SHP77 (cell line): ENCODE measurements around the gene MT1B.

ENCODE experiments used
- DNase-seq, 2 experiments: peaks; one replicate each; lab custom pipeline; 2025; lab: John Stamatoyannopoulos, UW

The MT1B gene

DNA sequence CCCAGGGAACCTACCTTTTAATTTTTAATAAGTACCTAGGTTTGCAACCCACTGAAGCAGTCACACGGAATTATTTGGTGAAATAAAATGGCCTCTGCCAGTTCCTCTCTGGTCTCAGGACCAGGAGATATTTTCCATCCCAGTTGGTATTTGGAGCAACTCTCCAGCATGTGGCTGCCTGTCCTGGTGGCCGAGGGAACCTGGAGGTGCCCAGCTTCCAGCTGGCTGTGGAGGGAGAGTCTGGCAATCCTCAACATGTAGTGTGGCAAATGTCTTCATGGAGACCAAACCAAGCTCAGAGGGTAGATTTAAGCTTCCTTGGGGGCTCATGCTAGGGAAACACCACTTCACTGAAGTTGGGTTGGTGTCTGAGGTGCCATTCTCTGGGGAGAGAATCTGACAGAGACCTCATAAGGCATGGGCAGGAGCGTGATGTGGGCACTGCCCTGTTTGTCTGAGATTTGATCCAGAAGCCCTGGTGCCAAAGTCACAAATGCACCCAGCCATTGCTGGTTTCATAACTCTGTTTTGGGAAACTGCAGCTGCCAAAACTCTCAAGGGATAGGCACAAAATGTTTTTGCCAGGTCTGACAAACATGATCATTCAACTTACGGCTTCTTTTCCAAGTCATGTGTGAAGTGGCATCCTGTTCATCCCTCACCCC, 33.4 kb downstream of the MT1B start:
- no peak for DNase-seq

DNA sequence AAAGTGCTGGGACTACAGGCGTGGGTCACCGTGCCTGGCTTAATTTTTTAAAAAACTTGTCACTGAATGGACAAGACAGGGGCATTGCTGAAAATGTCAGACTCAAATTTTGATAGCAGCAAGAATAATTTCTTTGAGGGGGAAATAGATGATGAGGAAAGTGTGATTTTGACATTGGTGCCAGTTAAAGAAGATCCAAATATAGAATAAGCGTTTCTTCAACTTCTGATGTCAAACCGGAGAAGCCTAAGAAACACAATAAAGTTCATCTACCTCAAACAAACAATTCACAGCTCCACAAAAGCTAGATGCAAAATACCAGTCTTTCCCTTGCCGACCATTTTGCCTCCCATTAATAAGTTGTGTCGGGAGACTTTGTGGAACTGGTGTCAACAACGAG, 35.1 kb downstream of the MT1B start:
- no peak for DNase-seq

DNA sequence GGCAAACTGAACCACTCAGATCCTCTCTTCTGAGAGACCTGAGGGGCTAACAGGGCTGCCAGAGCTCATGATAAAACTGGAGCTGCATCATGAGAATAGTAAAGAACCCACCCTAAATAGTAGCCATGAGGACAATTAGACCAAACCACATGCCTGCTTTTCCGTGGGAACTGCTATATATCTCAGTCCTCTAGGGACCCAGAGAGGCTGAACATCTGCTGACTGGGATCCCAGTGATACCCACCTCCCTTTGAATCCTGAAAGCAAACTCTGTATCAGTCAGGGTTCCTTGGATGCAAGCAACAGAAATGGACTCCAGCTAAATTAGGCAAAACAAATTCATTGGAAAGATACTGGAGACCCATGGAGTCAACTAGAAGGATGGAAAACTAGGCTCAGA, 37.1 kb downstream of the MT1B start:
- DNase-seq, result peak; percentile 19 to 38

DNA sequence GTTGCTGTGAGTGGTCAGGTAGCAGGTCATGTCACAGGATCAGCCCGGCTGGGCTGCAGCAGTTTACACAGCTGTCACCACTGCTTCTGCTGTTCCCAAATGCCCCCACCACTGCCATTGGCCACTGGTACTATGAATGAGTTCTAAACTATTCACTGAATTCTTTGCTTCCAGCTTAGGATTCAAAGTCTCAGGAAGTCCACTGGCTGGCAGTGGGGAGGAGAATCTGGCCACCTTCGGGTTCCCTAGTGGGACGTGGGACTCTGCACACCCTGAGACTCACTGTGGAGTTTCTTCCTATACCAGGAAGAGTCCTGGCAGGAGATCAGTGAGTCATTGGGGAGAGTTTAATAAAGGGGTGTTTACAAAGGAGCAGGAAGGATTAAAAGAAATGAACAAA, 37.5 kb downstream of the MT1B start:
- DNase-seq, result peak; percentile 11 to 38

DNA sequence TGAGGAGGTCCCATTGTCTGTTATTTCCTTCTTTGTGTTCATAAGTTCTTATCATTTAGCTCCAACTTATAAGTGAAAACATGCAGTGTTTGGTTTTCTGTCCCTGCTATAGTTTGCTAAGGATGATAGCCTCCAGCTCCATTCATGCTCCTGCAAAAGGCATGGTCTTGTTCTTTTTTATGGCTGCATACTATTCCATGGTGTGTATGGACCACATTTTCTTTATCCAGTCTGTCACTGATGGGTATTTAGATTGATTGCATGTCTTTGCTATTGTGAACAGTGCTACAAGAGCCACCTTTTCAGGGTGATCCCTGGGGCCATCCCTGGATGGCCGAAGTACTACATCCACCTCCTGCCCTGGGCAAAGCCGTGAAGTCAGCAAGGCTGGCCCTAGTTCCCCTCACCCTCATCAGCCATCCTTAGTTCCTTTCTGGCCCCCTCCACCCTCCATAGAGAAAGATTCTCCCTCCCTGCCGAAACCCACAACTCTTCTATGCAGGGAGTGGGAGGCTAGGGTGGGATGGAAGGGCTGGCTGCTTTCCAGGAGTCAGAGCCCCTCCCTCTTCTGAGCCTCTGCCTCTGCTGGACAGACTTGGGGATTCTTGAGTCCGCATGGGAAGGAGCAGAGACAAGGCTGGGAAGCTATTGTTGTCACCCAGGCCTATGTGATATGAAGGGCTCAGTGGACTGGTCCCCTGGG, 38.9 kb downstream of the MT1B start:
- no peak for DNase-seq

DNA sequence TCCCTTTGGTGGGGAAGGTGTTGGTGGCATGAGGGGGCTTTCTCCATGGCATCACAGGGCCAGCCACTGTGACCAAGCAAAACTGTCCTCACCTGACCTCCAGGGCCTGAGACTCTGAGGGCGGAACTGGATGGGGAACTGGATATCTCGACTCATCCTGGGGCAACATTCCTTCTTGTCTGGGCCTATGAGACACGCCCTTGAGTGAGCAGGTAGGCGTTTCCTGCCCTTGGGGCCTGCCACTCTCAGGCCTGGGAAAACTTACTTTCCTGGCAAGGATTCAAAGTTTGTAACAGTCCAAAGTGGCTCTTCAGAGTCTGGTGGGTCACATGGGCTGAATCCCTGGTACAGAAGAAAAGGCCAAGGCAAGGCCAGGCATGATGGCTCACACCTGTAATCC, 40.2 kb downstream of the MT1B start:
- DNase-seq, result no peak

DNA sequence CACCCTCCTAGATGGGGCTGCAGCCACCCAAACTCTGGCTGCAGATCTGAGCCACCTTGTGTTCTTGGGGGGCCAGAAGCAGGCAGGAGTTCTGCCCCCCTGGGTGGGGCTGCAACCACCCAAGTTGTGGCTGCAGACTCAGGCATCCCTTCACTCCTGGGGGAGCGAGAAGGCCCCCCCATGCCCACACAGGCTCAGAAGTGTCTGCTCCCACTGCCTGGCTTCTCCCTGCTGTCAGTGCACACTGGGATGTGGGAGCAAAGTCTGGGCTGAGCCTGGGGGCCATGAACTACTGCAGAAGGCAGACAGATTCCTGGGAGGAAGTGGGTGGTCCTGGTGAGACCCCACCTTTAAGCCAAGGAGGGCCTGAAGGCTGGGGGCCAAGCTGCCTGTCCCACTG, 43.6 kb downstream of the MT1B start:
- DNase-seq, result no peak

DNA sequence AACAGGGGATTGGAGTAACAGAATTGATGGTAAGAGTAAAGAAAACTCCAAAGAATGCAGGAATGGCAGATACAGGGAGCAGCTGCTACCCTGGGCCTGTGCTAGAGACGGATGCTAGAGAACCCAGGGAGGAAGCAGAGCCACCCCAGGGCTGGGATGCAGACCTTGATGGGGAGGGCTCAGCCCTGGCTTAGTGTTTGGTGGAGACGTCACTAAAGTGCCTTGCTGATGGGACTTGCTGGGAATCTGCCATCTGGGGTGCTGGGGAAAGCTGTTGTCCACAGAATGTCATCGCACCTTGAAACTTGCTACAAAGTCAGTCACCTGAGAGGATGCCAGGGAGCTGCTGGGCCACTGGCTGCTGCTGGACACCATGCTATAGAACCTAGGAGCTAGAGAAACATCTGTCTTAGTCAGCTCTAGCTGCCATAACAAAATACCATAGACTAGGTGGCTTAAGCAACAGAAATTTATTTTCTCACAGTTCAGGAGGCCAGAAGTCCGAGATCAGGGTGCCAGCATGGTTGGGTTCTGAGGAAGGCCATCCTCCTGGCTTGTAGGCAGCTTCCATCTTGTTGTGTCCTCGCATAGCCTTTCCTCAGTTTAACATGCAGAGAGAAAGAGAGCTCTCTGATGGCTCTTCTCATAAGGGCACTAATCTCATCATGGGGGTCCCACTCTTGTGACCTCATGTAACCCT, 45.9 kb downstream of the MT1B start:
- no peak for DNase-seq

DNA sequence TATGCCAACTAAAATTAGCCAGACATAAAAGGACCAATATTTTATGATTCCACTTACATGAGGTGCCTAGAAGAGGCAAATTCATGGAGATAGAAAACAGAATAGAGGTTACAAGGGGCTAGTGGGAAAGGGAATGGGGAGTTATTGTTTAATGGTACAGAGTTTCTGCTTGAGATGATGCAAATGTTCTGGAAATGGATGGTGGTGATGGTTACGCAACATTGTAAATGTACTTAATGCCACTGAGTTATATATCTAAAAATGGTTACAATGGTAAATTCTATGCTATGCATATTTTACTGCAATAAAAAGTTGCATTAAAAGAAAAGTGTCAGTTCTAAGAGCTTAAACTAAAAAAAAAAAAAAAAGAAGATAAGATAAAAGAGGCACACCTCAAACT, 48.5 kb downstream of the MT1B start:
- no peak for DNase-seq

DNA sequence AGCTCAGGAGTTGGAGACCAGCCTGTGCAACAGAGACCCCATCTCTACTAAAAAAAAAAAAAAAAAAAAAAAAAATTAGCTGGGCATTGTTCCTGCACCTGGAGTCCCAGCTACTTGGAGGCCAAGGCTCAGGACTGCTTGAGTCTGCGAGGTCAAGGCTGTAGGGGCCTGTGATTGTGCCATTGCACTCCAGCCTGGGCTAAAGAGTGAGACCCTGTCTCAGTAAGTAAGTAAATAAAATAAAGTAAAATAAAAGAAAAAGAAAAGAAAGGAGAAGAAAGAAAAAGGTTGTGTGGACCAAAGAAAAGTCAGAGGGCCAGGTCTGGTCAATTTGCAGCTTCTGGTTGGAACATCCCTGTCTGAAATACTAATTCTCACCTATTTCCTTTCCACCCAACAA, 48.9 kb downstream of the MT1B start:
- DNase-seq, result no peak

DNA sequence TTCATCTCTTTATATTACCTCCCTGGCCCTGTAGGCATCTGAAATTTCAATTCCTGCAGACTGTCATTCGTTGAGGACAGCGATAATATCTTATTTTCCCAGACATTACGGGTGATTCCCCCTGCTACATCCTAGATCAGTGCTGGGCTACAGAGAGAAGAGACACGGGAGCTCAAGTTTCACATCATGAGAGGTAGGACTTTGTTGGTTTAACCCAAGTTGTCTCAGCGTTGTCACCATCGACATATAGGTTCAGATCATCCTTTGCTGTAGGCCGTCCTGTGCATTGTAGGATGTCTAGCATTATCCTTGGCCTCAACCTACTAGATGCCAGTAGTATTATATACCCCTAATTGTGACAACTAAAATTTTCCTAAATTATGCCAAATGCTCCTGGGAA, 49.8 kb downstream of the MT1B start:
- DNase-seq, result no peak
